OCI-LY7 (cell line): ENCODE measurements around the gene ADPRHL1. TPM values are rescaled to one million over a fixed set of nuclear protein-coding genes. Genes with fewer than 3 reads are reported as not detected.

Experiments
- BruUV-seq: library from RNA; stranded (reverse); fragments of 400-500 nt; replicated peaks from 2 replicates; lab custom pipeline; 2021; lab: Mats Ljungman, UMichigan
- CTCF ChIA-PET: fragments of 300-600 bp; sonication (Branson Sonifier 250); formaldehyde crosslinking; loops from one replicate; lab custom pipeline; 2022; ENCODE audit warnings: antibody characterized with exemption; ENCODE audit not compliant: unreplicated experiment; lab: Charles Lee
- POLR2A ChIA-PET: fragments of 300-600 bp; sonication (Branson Sonifier 250); formaldehyde crosslinking; loops from one replicate; lab custom pipeline; 2022; ENCODE audit warnings: antibody characterized with exemption; lab: Charles Lee
- DNase-seq: peaks from one replicate; pipeline ENCODE4 v3.0.0-alpha.2; 2015; ENCODE audit warnings: low spot score
- H2AFZ ChIP-seq: fragments of 200-600 bp; sonication (generic), shearing (Covaris generic); 2 replicates; pipeline ENCODE4 v1.6.1; 2014; ENCODE audit warnings: mild to moderate bottlenecking, antibody characterized with exemption, low read length, moderate library complexity
- H3K27ac ChIP-seq: fragments of 200-600 bp; sonication (generic); 2 replicates; pipeline ENCODE4 v1.5.1; 2014; ENCODE audit warnings: mixed run types, low read depth, mild to moderate bottlenecking, moderate library complexity, low read length, inconsistent platforms; ENCODE audit not compliant: poor library complexity, severe bottlenecking
- H3K36me3 ChIP-seq: fragments of 200-600 bp; sonication (generic); 2 replicates; pipeline ENCODE4 v1.6.1; 2014; ENCODE audit warnings: mild to moderate bottlenecking, antibody characterized with exemption, low read length, moderate library complexity, mixed read lengths; ENCODE audit not compliant: insufficient read depth
- H3K4me1 ChIP-seq: fragments of 200-600 bp; sonication (generic); 2 replicates; pipeline ENCODE4 v1.5.1; 2014; ENCODE audit warnings: mild to moderate bottlenecking, low read length; ENCODE audit not compliant: insufficient read depth, poor library complexity, severe bottlenecking
- H3K4me2 ChIP-seq: fragments of 200-600 bp; sonication (generic); 2 replicates; pipeline ENCODE4 v1.6.1; 2014; ENCODE audit warnings: mild to moderate bottlenecking, low read length
- H3K4me3 ChIP-seq: fragments of 200-600 bp; sonication (generic); 2 replicates; pipeline ENCODE4 v1.5.1; 2014; ENCODE audit warnings: mild to moderate bottlenecking, low read depth, low read length; ENCODE audit not compliant: poor library complexity, severe bottlenecking
- H3K79me2 ChIP-seq: fragments of 200-600 bp; sonication (generic); 2 replicates; pipeline ENCODE4 v1.6.1; 2016; ENCODE audit warnings: low read depth, mild to moderate bottlenecking, low read length, moderate library complexity, mixed read lengths; ENCODE audit not compliant: insufficient read depth
- H3K9me2 ChIP-seq: fragments of 200-600 bp; sonication (generic); 2 replicates; pipeline ENCODE4 v1.6.1; 2016; ENCODE audit warnings: mild to moderate bottlenecking, low read length, mixed read lengths; ENCODE audit not compliant: insufficient read depth
- H3K9me3 ChIP-seq: fragments of 200-600 bp; sonication (generic); 2 replicates; pipeline ENCODE4 v1.6.1; 2014; ENCODE audit warnings: mild to moderate bottlenecking, mixed run types, low read length, mixed read lengths
- H4K20me1 ChIP-seq: fragments of 200-600 bp; sonication (generic); 2 replicates; pipeline ENCODE4 v1.6.1; 2014; ENCODE audit warnings: mild to moderate bottlenecking, antibody characterized with exemption, low read length, moderate library complexity, mixed read lengths; ENCODE audit not compliant: insufficient read depth
- EZH2phosphoT487 ChIP-seq: fragments of 200-600 bp; sonication (generic); IDR thresholded peaks from 2 replicates; pipeline ENCODE4 v1.6.1; 2018; ENCODE audit warnings: low read depth, borderline replicate concordance, mild to moderate bottlenecking, mixed run types, antibody characterized with exemption, low read length, moderate library complexity, mixed read lengths
- intact Hi-C: fragments of 100-400 bp; cut with micrococcal nuclease; formaldehyde crosslinking; loops from one replicate; pipeline ENCODE4 v1.10.0; 2022; ENCODE audit not compliant: unreplicated experiment
- total RNA-seq, 2 experiments: library from RNA; depleted of rRNA in 1 of 2; stranded (reverse); fragments of >200 nt in 1 of 2; shearing (Covaris generic) in 1 of 2; gene quantifications; 2 replicates each; pipeline ENCODE4 v1.2.3, GENCODE V29; 2014 to 2022
- TF ChIP-seq, protein P1 (sequence below): fragments of 200-600 bp; sonication (generic); conservative IDR thresholded peaks from 2 replicates; pipeline ENCODE4 v1.5.1; 2014; ENCODE audit warnings: mild to moderate bottlenecking, antibody characterized with exemption, low read length, moderate library complexity, mixed read lengths

ADPRHL1 gene
- total RNA-seq, 2 experiments from 2014 or later: 2.5 to 6.2 TPM

DNA sequence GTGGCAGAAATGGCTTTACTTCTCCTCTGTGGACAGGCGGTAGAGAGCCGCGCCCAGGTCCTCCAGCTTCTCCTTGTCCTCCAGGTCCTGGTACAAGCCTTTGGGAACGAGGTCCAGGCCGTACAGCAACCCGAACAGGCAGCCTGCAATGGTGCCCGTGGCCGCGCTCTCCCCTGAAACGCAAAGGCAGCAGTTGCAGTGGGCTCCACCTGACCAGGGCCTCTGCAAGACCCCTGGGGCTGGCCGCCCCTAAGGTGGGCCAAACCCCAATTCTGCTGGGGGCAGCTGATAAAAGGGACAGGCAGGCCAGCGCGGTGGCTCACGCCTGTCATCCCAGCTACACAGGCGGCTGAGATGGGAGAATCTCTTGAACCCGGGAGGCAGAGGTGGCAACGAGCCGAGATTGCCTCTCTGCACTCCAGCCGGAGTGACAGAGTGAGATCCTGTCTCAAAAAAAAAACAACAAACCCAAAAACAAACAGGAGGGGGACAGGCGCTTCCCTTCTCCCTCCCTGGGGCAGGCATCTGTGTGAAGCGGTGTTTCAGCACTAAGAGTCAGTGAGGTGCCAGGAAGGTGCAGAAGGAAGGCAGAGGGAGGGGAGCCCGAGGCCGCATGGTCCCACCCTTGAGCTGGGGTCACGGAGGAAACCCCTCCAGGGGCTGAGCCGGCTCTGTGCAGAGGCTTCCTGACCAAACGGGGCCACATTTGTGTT is 30.3 kb downstream of the ADPRHL1 start:
- H3K9me3 ChIP-seq: no peaks in the 10 kb centered on the region
- no peaks in the 10 kb centered on the region for H3K79me2 ChIP-seq
- ChIA-PET CTCF (no interaction called here), POLR2A (no interaction called here)
- H3K36me3 ChIP-seq: no peaks in the 10 kb centered on the region
- no peak overlapping the region for H3K27ac ChIP-seq
- no TSS peak for BruUV-seq
- H3K4me1 ChIP-seq: peaks cover 4% of the 10 kb centered on the region
- no peaks in the 10 kb centered on the region for H3K9me2 ChIP-seq
- no peaks in the 10 kb centered on the region for H4K20me1 ChIP-seq
- intact Hi-C loops: no loop called here
- TF ChIP-seq EZH2phosphoT487: no peak
- TF ChIP-seq, protein P1, sequence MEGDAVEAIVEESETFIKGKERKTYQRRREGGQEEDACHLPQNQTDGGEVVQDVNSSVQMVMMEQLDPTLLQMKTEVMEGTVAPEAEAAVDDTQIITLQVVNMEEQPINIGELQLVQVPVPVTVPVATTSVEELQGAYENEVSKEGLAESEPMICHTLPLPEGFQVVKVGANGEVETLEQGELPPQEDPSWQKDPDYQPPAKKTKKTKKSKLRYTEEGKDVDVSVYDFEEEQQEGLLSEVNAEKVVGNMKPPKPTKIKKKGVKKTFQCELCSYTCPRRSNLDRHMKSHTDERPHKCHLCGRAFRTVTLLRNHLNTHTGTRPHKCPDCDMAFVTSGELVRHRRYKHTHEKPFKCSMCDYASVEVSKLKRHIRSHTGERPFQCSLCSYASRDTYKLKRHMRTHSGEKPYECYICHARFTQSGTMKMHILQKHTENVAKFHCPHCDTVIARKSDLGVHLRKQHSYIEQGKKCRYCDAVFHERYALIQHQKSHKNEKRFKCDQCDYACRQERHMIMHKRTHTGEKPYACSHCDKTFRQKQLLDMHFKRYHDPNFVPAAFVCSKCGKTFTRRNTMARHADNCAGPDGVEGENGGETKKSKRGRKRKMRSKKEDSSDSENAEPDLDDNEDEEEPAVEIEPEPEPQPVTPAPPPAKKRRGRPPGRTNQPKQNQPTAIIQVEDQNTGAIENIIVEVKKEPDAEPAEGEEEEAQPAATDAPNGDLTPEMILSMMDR: no peak
- no peak for DNase-seq
- no peak overlapping the region for H3K4me2 ChIP-seq
- H3K4me3 ChIP-seq: no peak overlapping the region
- no peak overlapping the region for H2AFZ ChIP-seq

DNA sequence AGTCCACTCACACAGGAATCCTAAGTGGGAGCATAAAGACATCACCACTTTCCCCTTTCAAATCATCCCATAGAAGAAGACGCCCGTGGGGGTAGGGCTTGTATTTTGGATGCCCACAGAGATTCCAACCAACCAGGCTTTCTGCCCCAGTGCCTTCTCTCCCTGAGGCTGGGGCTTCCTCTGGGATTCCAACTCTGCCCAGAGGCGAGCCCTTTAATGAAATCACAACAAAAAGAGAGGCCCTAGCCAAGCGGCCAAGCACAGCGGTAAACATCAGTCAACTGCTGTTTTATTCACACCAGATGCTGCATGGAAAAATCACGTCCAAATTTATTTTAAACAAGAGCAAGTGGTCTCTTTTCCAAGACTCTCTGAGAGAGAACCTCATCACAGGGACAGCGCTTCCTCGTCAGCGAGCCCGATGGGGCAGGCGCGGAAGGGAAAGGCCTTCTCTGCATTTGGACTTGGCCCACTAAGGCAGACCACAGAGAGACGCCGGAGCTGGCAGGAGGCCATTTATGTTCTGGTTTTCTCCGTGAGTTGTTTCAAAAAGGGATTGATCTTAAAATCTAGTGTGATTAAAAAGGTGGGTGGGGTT is 31.5 kb downstream of the ADPRHL1 start:
- H3K9me3 ChIP-seq: no peaks in the 10 kb centered on the region
- no peaks in the 10 kb centered on the region for H3K79me2 ChIP-seq
- ChIA-PET CTCF (no interaction called here), POLR2A (no interaction called here)
- no peak overlapping the region for H3K4me2 ChIP-seq
- H3K4me1 ChIP-seq: peaks cover 4% of the 10 kb centered on the region
- no peak overlapping the region for H3K4me3 ChIP-seq
- TF ChIP-seq, protein P1: no peak
- TF ChIP-seq EZH2phosphoT487: no peak
- H2AFZ ChIP-seq: no peak overlapping the region
- no peak overlapping the region for H3K27ac ChIP-seq
- intact Hi-C loops: no loop called here
- H3K9me2 ChIP-seq: no peaks in the 10 kb centered on the region
- H4K20me1 ChIP-seq: no peaks in the 10 kb centered on the region
- no TSS peak for BruUV-seq
- DNase-seq: no peak
- H3K36me3 ChIP-seq: no peaks in the 10 kb centered on the region
